ENCODE data around the gene PRKCZ. TPM values are rescaled to one million over a fixed set of nuclear protein-coding genes. Genes with fewer than 3 reads are reported as not detected.
A peak's percentile ranks its signal among the peaks of the same experiment; 100 is the strongest.

The PRKCZ gene
- total RNA-seq, 1 donor, result 0.72 TPM

- Histone ChIP-seq H3K4me2 (ENCODE audit: insufficient read depth, low read length) (peak overlapping the region; percentile 75), H2AFZ (ENCODE audit: low read length) (peak overlapping the region; percentile 88), H3K79me2 (ENCODE audit: insufficient read depth, low read length) (peaks cover 2% of the 10 kb centered on the region), H3K4me3 (ENCODE audit: insufficient read depth, low read length) (peak overlapping the region; percentile 68), H3K4me1 (ENCODE audit: insufficient read depth, low read length) (peaks cover 33% of the 10 kb centered on the region), H4K20me1 (ENCODE audit: insufficient read depth, low read length) (no peaks in the 10 kb centered on the region), H3K27ac (ENCODE audit: low read depth, low read length) (peak overlapping the region; percentile 99), H3K27me3 (ENCODE audit: insufficient read depth, low read length) (no peaks in the 10 kb centered on the region), H3K9me3 (ENCODE audit: low read depth, low read length) (no peaks in the 10 kb centered on the region), H3K36me3 (ENCODE audit: insufficient read depth, low read length) (no peaks in the 10 kb centered on the region)
- TF ChIP-seq CTCF (IDR thresholded peaks at IDR 0.05; ENCODE audit: extremely low read depth, low read depth, low read length), result no peak
- DNase-seq (ENCODE audit: insufficient read length, low spot score, missing footprints), result peak; percentile 98
These were observed 163.6 kb downstream of the PRKCZ start for GRCh38 chr1:2213576-2214505.

- peak; percentile 85 for DNase-seq (ENCODE audit: insufficient read length, low spot score, missing footprints)
- H3K4me2 ChIP-seq (ENCODE audit: insufficient read depth, low read length), result no peak overlapping the region
- H3K27me3 ChIP-seq (ENCODE audit: insufficient read depth, low read length), result no peaks in the 10 kb centered on the region
- peaks cover 28% of the 10 kb centered on the region for H3K4me1 ChIP-seq (ENCODE audit: insufficient read depth, low read length)
- H3K9me3 ChIP-seq (ENCODE audit: low read depth, low read length), result no peaks in the 10 kb centered on the region
- H2AFZ ChIP-seq (ENCODE audit: low read length), result peak overlapping the region; percentile 88
- no peaks in the 10 kb centered on the region for H4K20me1 ChIP-seq (ENCODE audit: insufficient read depth, low read length)
- peaks cover 2% of the 10 kb centered on the region for H3K79me2 ChIP-seq (ENCODE audit: insufficient read depth, low read length)
- H3K4me3 ChIP-seq (ENCODE audit: insufficient read depth, low read length), result no peak overlapping the region
- H3K36me3 ChIP-seq (ENCODE audit: insufficient read depth, low read length), result no peaks in the 10 kb centered on the region
- H3K27ac ChIP-seq (ENCODE audit: low read depth, low read length), result peak overlapping the region; percentile 99
- TF ChIP-seq CTCF (IDR thresholded peaks at IDR 0.05; ENCODE audit: extremely low read depth, low read depth, low read length), result no peak
These were observed 164.5 kb downstream of the PRKCZ start for GRCh38 chr1:2214541-2215241.

- no peak overlapping the region for H3K4me3 ChIP-seq (ENCODE audit: insufficient read depth, low read length)
- H3K36me3 ChIP-seq (ENCODE audit: insufficient read depth, low read length), result no peaks in the 10 kb centered on the region
- peaks cover 2% of the 10 kb centered on the region for H3K79me2 ChIP-seq (ENCODE audit: insufficient read depth, low read length)
- no peak overlapping the region for H3K4me2 ChIP-seq (ENCODE audit: insufficient read depth, low read length)
- no peaks in the 10 kb centered on the region for H4K20me1 ChIP-seq (ENCODE audit: insufficient read depth, low read length)
- no peak for DNase-seq (ENCODE audit: insufficient read length, low spot score, missing footprints)
- H2AFZ ChIP-seq (ENCODE audit: low read length), result no peak overlapping the region
- H3K27ac ChIP-seq (ENCODE audit: low read depth, low read length), result no peak overlapping the region
- TF ChIP-seq CTCF (IDR thresholded peaks at IDR 0.05; ENCODE audit: extremely low read depth, low read depth, low read length), result no peak
- peaks cover 28% of the 10 kb centered on the region for H3K4me1 ChIP-seq (ENCODE audit: insufficient read depth, low read length)
- no peaks in the 10 kb centered on the region for H3K9me3 ChIP-seq (ENCODE audit: low read depth, low read length)
- H3K27me3 ChIP-seq (ENCODE audit: insufficient read depth, low read length), result no peaks in the 10 kb centered on the region
These were observed 165.1 kb downstream of the PRKCZ start for GRCh38 chr1:2215329-2215728.

All from osteoblast (primary cell).